MCF 10A (cell line): ENCODE results near the gene PMPCA. TPM values are rescaled to one million over a fixed set of nuclear protein-coding genes. Genes with fewer than 3 reads are reported as not detected.

Experiments used
- BruUV-seq: library from RNA; stranded (reverse); fragments of 400-500 nt; replicated peaks from 2 replicates; lab custom pipeline; 2021; lab: Mats Ljungman, UMichigan
- CTCF ChIA-PET: fragments of 300-600 bp; sonication (Branson Sonifier 250); formaldehyde crosslinking; extraction: SDS; loops from one replicate; lab custom pipeline; 2021; ENCODE audit warnings: antibody characterized with exemption, inconsistent platforms; lab: Yijun Ruan, JAX
- POLR2A ChIA-PET: fragments of 300-600, 350-650 bp; sonication (Branson Sonifier 250); formaldehyde crosslinking; extraction: SDS; loops from one replicate; lab custom pipeline; 2020; ENCODE audit warnings: antibody characterized with exemption, inconsistent platforms; lab: Yijun Ruan, JAX
- DNase-seq: peaks from one replicate; pipeline ENCODE4 v3.0.0-alpha.2; 2018; ENCODE audit not compliant: unreplicated experiment
- H3K27ac Mint-ChIP-seq: one replicate; pipeline ENCODE4 v1.8.0; 2022; ENCODE audit warnings: mild to moderate bottlenecking, low read depth, mixed read lengths; ENCODE audit not compliant: unreplicated experiment
- H3K27me3 Mint-ChIP-seq: one replicate; pipeline ENCODE4 v1.8.0; 2022; ENCODE audit warnings: mixed read lengths; ENCODE audit not compliant: insufficient read depth, unreplicated experiment
- H3K36me3 Mint-ChIP-seq: one replicate; pipeline ENCODE4 v1.8.0; 2022; ENCODE audit warnings: mild to moderate bottlenecking, moderate library complexity, mixed read lengths; ENCODE audit not compliant: insufficient read depth, unreplicated experiment
- H3K4me1 Mint-ChIP-seq: one replicate; pipeline ENCODE4 v1.8.0; 2022; ENCODE audit warnings: mixed read lengths; ENCODE audit not compliant: insufficient read depth, unreplicated experiment
- H3K4me3 Mint-ChIP-seq: one replicate; pipeline ENCODE4 v1.8.0; 2022; ENCODE audit warnings: mild to moderate bottlenecking, moderate library complexity, mixed read lengths; ENCODE audit not compliant: unreplicated experiment
- H3K9me3 Mint-ChIP-seq: one replicate; pipeline ENCODE4 v1.8.0; 2022; ENCODE audit warnings: mixed read lengths; ENCODE audit not compliant: unreplicated experiment
- CTCF ChIP-seq: fragments of 200-600 bp; IDR thresholded peaks from one replicate; pipeline ENCODE4 v1.8.0; 2022; ENCODE audit warnings: antibody characterized with exemption, mild to moderate bottlenecking; ENCODE audit not compliant: unreplicated experiment
- intact Hi-C: fragments of 100-400 bp; cut with micrococcal nuclease; formaldehyde crosslinking; loops from 2 replicates; pipeline ENCODE4 v1.14.1; 2022
- total RNA-seq: library from RNA; stranded (reverse); gene quantifications from 2 replicates; pipeline ENCODE4 v1.2.3, GENCODE V29; 2022

The PMPCA gene
- total RNA-seq, 1 experiment from 2014 or later: 66.3 TPM

DNA sequence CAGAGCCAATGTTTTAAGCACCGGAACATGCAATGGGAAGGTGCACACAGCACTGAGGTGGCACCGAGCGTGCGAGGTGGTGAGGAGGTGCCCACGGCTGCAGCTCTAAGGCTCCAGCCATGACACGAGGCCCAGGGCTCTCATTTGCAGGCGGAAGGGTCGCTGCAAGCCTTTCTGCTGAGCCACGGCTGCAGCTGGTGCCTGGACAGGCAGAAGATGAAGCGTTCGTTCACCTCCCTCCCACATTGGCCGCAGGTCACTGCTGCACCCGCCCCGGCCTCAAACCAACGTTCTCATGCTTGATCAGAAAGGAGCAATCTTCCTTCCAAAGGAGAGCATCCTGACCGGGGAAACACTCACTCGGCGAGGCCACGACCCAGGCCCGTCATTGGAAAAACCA lies 33.6 kb downstream of the PMPCA start:
- no peak for DNase-seq
- Mint-ChIP-seq H3K36me3 (peaks cover 84% of the 10 kb centered on the region), H3K27ac (no peak overlapping the region), H3K27me3 (no peaks in the 10 kb centered on the region), H3K9me3 (no peaks in the 10 kb centered on the region), H3K4me1 (no peaks in the 10 kb centered on the region), H3K4me3 (no peak overlapping the region)
- ChIA-PET POLR2A (interaction anchor here (0.6 to 1.7 kb wide), 3 partner anchors 11 to 77 kb away, joined by 3 to 4 read pairs (median 3); no protein-coding TSS in a partner anchor), CTCF (interaction anchor here (1.2 kb wide), 1 partner anchor 15 kb away, joined by 3 read pairs; no protein-coding TSS in a partner anchor)
- BruUV-seq: no TSS peak
- intact Hi-C loops: no loop called here
- no peak for TF ChIP-seq CTCF

- no peak for TF ChIP-seq CTCF
- peaks cover 86% of the 10 kb centered on the region for H3K36me3 Mint-ChIP-seq
- H3K4me1 Mint-ChIP-seq: no peaks in the 10 kb centered on the region
- ChIA-PET POLR2A (interaction anchor here (0.9 to 1.7 kb wide), 3 partner anchors 12 to 38 kb away, joined by 3 to 4 read pairs (median 4); no protein-coding TSS in a partner anchor), CTCF (interaction anchor here (0.6 to 0.9 kb wide), 4 partner anchors 13 to 44 kb away, joined by 3 to 4 read pairs (median 3); no protein-coding TSS in a partner anchor)
- no peak overlapping the region for H3K4me3 Mint-ChIP-seq
- DNase-seq: no peak
- no peak overlapping the region for H3K27ac Mint-ChIP-seq
- H3K9me3 Mint-ChIP-seq: no peaks in the 10 kb centered on the region
- BruUV-seq: no TSS peak
- intact Hi-C loops: no loop called here
- H3K27me3 Mint-ChIP-seq: no peaks in the 10 kb centered on the region
Observed at GRCh38 chr9:136445799-136446198, 35.3 kb downstream of the PMPCA start.

- H3K9me3 Mint-ChIP-seq: no peaks in the 10 kb centered on the region
- no peak overlapping the region for H3K4me3 Mint-ChIP-seq
- POLR2A ChIA-PET: no interaction called here
- no peak for DNase-seq
- H3K36me3 Mint-ChIP-seq: peaks cover 91% of the 10 kb centered on the region
- intact Hi-C loops: no loop called here
- no peaks in the 10 kb centered on the region for H3K27me3 Mint-ChIP-seq
- TF ChIP-seq CTCF: no peak
- H3K27ac Mint-ChIP-seq: no peak overlapping the region
- CTCF ChIA-PET: no interaction called here
- H3K4me1 Mint-ChIP-seq: no peaks in the 10 kb centered on the region
- no TSS peak for BruUV-seq
Observed at GRCh38 chr9:136447173-136447778, 36.8 kb downstream of the PMPCA start.

DNA sequence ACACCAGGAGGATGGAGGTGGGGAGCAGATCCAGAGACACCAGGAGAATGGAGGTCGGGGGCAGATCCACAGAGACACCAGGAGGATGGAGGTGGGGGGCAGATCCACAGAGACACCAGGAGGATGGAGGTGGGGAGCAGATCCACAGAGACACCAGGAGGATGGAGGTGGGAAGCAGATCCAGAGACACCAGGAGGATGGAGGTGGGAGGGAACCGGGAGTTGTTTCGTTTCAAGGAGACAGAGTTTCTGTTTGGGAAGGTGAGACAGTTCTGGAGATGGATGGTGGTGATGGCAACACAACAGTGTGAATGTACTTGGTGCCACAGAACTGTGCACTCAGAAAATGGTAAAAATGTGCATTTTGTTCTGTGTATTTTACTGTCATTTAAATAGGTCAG lies 38.2 kb downstream of the PMPCA start:
- no peaks in the 10 kb centered on the region for H3K9me3 Mint-ChIP-seq
- H3K4me1 Mint-ChIP-seq: no peaks in the 10 kb centered on the region
- POLR2A ChIA-PET: no interaction called here
- H3K4me3 Mint-ChIP-seq: no peak overlapping the region
- no peak for DNase-seq
- intact Hi-C loops: no loop called here
- no peaks in the 10 kb centered on the region for H3K27me3 Mint-ChIP-seq
- BruUV-seq: no TSS peak
- TF ChIP-seq CTCF: no peak
- no peak overlapping the region for H3K27ac Mint-ChIP-seq
- CTCF ChIA-PET: interaction anchor here (0.6 kb wide), 1 partner anchor 39 kb away, joined by 3 read pairs; no protein-coding TSS in a partner anchor
- H3K36me3 Mint-ChIP-seq: peaks cover 94% of the 10 kb centered on the region
